A673 (cell line): ENCODE data around the gene ARHGAP40. TPM values are rescaled to one million over a fixed set of nuclear protein-coding genes. Genes with fewer than 3 reads are reported as not detected.

Experiments used
- BruUV-seq: library from RNA; stranded (reverse); fragments of 400-500 nt; replicated peaks from 2 replicates; lab custom pipeline; 2021; lab: Mats Ljungman, UMichigan
- CTCF ChIA-PET: fragments of 300-600 bp; sonication (Branson Sonifier 250); formaldehyde crosslinking; loops from one replicate; lab custom pipeline; 2022; ENCODE audit warnings: antibody characterized with exemption; lab: Charles Lee
- POLR2A ChIA-PET: fragments of 300-600 bp; sonication (Branson Sonifier 250); formaldehyde crosslinking; loops from one replicate; lab custom pipeline; 2022; ENCODE audit warnings: antibody characterized with exemption; ENCODE audit not compliant: low non-redundant PET; lab: Charles Lee
- DNase-seq: peaks from one replicate; pipeline ENCODE4 v3.0.0-alpha.2; 2015; ENCODE audit warnings: low spot score
- H3K27ac ChIP-seq: fragments of 200-600 bp; sonication (generic); 2 replicates; pipeline ENCODE4 v1.5.1; 2016; ENCODE audit warnings: mixed run types, low read depth, mild to moderate bottlenecking, mixed read lengths, antibody characterized with exemption, low read length; ENCODE audit not compliant: poor library complexity, severe bottlenecking
- H3K27me3 ChIP-seq: fragments of 200-600 bp; sonication (generic); replicated peaks from 2 replicates; pipeline ENCODE4 v1.6.1; 2017; ENCODE audit warnings: mixed run types, low read depth, mild to moderate bottlenecking, mixed read lengths, antibody characterized with exemption, low read length; ENCODE audit not compliant: insufficient read depth, poor library complexity
- H3K36me3 ChIP-seq: fragments of 200-600 bp; sonication (generic); 2 replicates; pipeline ENCODE4 v1.6.1; 2016; ENCODE audit warnings: mixed run types, mild to moderate bottlenecking, mixed read lengths, antibody characterized with exemption, low read length; ENCODE audit not compliant: insufficient read depth, poor library complexity, severe bottlenecking
- H3K4me1 ChIP-seq: fragments of 200-600 bp; sonication (generic); 2 replicates; pipeline ENCODE4 v1.6.1; 2017; ENCODE audit warnings: mixed run types, mild to moderate bottlenecking, mixed read lengths, antibody characterized with exemption, low read length; ENCODE audit not compliant: insufficient read depth, poor library complexity, severe bottlenecking
- H3K4me3 ChIP-seq: fragments of 200-600 bp; sonication (generic); 2 replicates; pipeline ENCODE4 v1.5.1; 2016; ENCODE audit warnings: low read depth, mixed run types, mild to moderate bottlenecking, mixed read lengths, low read length; ENCODE audit not compliant: poor library complexity, severe bottlenecking
- H3K9me3 ChIP-seq: fragments of 200-600 bp; sonication (generic); 2 replicates; pipeline ENCODE4 v1.6.1; 2016; ENCODE audit warnings: mixed run types, low read depth, mild to moderate bottlenecking, mixed read lengths, antibody characterized with exemption, low read length; ENCODE audit not compliant: poor library complexity, severe bottlenecking
- CTCF ChIP-seq: fragments of 300-800, 200-600 bp; sonication (generic); conservative IDR thresholded peaks from 2 replicates; pipeline ENCODE4 v1.5.1; 2017; ENCODE audit warnings: low read depth, mild to moderate bottlenecking, antibody characterized with exemption, low read length, moderate library complexity, mixed read lengths
- EZH2 ChIP-seq: fragments of 200-600 bp; sonication (generic); IDR thresholded peaks from 2 replicates; pipeline ENCODE4 v1.6.1; 2017; ENCODE audit warnings: borderline replicate concordance, low read depth, mild to moderate bottlenecking, mixed read lengths, antibody characterized with exemption, low read length; ENCODE audit not compliant: poor library complexity, severe bottlenecking
- intact Hi-C: fragments of 100-400 bp; cut with micrococcal nuclease; formaldehyde crosslinking; loops from one replicate; pipeline ENCODE4 v1.10.0; 2022; ENCODE audit not compliant: unreplicated experiment
- total RNA-seq: library from RNA; stranded (reverse); gene quantifications from 2 replicates; pipeline ENCODE4 v1.2.3, GENCODE V29; 2021

Gene ARHGAP40
- total RNA-seq, 1 experiment from 2014 or later: not detected

- DNase-seq: no peak
- CTCF ChIA-PET: no interaction called here
- H3K9me3 ChIP-seq: no peaks in the 10 kb centered on the region
- no peaks in the 10 kb centered on the region for H3K36me3 ChIP-seq
- POLR2A ChIA-PET: no interaction called here
- TF ChIP-seq EZH2 (no peak), CTCF (no peak)
- no peak overlapping the region for H3K27ac ChIP-seq
- BruUV-seq: no TSS peak
- H3K4me3 ChIP-seq: no peak overlapping the region
- intact Hi-C loops: no loop called here
- no peaks in the 10 kb centered on the region for H3K27me3 ChIP-seq
- no peaks in the 10 kb centered on the region for H3K4me1 ChIP-seq
These were observed 28.4 kb downstream of the ARHGAP40 start for GRCh38 chr20:38629979-38630378.

GRCh38 chr20:38630727-38631126 lies 29.1 kb downstream of the ARHGAP40 start:
- H3K9me3 ChIP-seq: no peaks in the 10 kb centered on the region
- intact Hi-C loops: no loop called here
- TF ChIP-seq CTCF (no peak), EZH2 (no peak)
- no peak overlapping the region for H3K27ac ChIP-seq
- H3K27me3 ChIP-seq: no peaks in the 10 kb centered on the region
- no peak for DNase-seq
- H3K36me3 ChIP-seq: no peaks in the 10 kb centered on the region
- no peak overlapping the region for H3K4me3 ChIP-seq
- H3K4me1 ChIP-seq: no peaks in the 10 kb centered on the region
- ChIA-PET CTCF (no interaction called here), POLR2A (no interaction called here)
- BruUV-seq: no TSS peak

- no peaks in the 10 kb centered on the region for H3K27me3 ChIP-seq
- TF ChIP-seq CTCF (no peak), EZH2 (no peak)
- H3K27ac ChIP-seq: no peak overlapping the region
- POLR2A ChIA-PET: no interaction called here
- DNase-seq: no peak
- no peak overlapping the region for H3K4me3 ChIP-seq
- CTCF ChIA-PET: no interaction called here
- BruUV-seq: no TSS peak
- intact Hi-C loops: no loop called here
- H3K9me3 ChIP-seq: no peaks in the 10 kb centered on the region
- H3K36me3 ChIP-seq: no peaks in the 10 kb centered on the region
- H3K4me1 ChIP-seq: no peaks in the 10 kb centered on the region
These were observed 29.8 kb downstream of the ARHGAP40 start for GRCh38 chr20:38631155-38632022.
